GM21367 (cell line): ENCODE measurements around the gene DOC2A.

Experiments
- ATAC-seq: cut with Tn5 transposase; IDR thresholded peaks from one replicate; pipeline ENCODE4 v1.9.1; 2021; ENCODE audit not compliant: unreplicated experiment

The DOC2A gene

GRCh38 chr16:29990034-29990433 lies 20.8 kb downstream of the DOC2A start:
- no peak for ATAC-seq

GRCh38 chr16:29989111-29989858 lies 21.5 kb downstream of the DOC2A start:
- no peak for ATAC-seq

GRCh38 chr16:29988346-29989075 lies 22.3 kb downstream of the DOC2A start:
- no peak for ATAC-seq

GRCh38 chr16:29987371-29988085 lies 23.3 kb downstream of the DOC2A start:
- ATAC-seq: no peak

- ATAC-seq: no peak
These were observed 23.9 kb downstream of the DOC2A start for GRCh38 chr16:29986931-29987330.

GRCh38 chr16:29986231-29986630 lies 24.6 kb downstream of the DOC2A start:
- no peak for ATAC-seq

GRCh38 chr16:29985271-29985811 lies 25.5 kb downstream of the DOC2A start:
- no peak for ATAC-seq

DNA sequence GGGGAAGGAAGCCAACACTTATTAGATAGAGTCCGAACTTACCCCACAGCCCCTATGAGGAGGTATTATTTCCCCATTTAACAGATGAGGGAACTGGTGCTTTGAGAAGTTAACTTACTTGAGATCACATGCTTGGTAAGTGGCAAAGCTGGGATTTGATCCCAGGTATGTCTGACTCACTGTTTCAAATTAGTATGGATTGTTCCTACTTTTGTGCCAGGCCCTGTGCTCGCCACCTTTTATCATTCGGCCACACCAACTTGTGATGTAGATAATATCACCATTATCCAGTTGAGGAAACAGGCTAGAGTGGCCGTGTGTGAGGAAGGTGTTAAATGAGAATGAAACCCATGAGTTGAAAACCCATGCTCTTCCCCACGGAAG lies 26.1 kb downstream of the DOC2A start:
- ATAC-seq: no peak

DNA sequence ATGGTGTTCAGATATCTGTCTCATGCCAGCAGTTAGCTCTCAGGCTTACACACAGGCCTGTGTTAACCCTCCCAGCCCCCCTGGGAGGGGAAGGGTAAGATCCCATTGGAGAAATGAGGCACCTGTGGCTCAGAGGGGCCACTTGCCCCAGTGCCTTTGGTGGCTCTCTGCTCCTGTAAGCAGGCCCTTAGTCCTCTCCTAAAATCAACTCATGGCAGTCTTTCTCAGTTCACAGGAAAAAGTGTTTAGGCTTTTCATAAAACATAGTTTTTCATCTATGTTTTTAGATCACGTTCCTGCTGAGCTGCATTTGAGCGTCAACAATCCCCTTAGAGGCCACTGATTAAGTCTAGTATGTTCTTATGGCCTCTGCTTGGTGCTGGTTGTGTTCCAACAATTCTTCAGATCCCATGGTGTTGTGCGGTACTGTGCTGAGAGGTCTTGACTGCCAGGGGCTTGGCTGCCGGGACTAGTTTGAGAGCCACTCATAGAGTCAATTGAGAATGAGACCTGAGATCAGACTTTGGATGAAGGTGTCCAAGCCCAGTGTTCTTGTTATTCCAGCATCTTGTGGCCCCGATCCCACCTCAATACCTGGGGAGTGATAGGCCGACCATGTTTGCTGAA lies 26.6 kb downstream of the DOC2A start:
- no peak for ATAC-seq

GRCh38 chr16:29983420-29984136 lies 27.2 kb downstream of the DOC2A start:
- no peak for ATAC-seq

DNA sequence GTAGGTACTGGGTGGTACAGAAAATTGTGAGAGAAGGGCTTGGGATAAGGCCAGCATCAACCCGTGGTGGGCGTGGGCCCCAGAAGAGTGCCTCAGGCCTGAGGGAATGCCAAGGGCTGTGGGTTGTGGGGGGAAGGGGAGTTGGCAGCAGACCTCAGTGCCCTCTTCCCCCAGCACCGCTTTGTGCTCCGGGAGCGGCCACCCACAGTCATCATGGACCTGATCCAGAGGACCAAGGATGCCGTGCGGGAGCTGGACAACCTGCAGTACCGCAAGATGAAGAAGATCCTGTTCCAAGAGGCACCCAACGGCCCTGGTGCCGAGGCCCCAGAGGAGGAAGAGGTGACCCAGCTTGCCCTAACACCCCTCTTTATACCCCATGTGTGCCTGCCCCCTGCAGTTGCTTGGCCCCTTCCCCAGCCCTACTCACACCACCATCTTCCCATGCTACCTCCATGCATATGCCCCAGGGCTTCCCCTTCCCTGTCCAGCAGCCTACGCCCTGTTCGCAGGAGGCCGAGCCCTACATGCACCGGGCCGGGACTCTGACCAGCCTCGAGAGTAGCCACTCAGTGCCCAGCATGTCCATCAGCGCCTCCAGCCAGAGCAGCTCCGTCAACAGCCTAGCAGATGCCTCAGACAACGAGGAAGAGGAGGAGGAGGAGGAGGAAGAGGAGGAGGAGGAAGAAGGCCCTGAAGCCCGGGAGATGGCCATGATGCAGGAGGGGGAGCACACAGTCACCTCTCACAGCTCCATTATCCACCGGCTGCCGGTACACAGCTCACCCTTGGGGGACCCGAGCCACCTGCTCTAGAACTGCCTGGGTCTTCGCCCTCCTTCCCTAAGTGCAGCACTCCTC lies 28.0 kb downstream of the DOC2A start:
- no peak for ATAC-seq

DNA sequence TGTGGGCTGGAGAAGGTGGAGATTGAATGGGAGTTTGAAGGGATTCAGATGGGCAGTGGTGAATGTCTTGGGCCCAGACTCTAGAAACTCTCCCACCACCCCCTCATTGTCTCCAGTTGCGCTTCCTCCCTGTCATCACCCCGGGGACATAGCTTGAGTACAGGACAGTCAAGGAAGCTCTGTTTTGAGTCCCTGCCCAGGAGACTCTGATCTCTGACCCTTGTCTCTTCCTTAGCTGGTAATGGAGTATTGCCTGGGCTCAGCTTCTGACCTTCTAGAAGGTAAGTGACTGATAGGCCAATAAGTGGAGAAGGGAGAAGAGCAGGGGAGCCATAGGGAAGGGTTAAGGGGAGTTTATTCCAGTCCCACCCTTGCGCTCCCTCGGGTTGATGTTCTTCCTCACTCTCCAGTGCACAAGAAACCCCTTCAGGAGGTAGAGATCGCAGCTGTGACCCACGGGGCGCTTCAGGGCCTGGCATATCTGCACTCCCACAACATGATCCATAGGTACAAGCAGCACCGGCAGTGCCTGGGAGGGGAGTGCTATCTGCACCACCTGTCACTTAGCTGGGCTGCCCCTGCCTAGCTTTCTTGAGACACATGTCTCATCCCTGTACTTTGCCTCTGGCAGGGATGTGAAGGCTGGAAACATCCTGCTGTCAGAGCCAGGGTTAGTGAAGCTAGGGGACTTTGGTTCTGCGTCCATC lies 32.1 kb downstream of the DOC2A start:
- no peak for ATAC-seq

DNA sequence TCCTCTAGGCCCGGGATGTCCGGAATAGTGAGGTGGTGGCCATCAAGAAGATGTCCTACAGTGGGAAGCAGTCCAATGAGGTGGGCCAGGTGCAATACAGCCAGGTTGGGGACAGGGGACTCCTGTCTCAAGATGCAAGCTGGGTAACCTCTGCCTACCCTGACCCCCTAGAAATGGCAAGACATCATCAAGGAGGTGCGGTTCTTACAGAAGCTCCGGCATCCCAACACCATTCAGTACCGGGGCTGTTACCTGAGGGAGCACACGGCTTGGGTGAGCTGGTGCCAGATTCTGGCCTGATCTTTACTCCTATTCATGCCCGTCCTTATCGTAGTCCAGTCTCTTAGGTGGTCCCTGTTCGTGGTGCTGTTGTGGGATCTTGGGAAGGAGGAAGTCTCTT lies 32.7 kb downstream of the DOC2A start:
- ATAC-seq: no peak

DNA sequence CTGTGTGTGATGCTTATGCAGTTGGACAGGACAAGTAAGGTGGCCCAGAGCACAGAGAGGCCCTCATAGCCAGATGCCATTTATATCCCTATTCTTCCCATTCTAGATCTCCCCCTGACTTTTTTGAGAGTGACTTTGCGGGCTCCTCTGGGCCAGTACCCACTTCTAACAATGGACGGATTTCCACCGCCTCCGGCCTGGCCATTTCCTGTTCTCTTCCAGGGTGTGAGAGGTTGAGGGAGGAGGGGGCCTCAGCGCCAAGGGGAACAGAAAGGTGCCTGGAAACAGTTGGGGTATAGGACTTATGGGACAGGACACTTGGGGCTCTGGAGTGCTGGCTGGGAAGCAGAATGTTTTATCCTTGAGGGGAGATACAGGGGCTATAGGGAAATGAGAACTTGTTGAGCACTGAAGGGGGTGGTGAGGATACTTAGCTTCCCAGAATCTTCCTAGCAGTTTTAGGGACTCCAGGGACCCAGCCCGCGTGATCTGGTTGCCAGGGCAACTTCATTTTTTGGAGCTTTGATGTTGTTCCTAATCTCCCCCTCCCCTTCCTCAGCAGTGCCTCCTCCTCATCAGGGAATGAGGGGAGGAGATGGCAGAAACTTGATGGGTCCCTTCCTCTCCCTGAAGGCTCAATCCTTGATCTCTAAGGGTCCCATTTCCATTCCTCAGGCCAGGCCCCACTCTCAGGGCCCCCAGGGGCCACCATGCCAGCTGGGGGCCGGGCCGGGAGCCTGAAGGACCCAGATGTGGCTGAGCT lies 33.6 kb downstream of the DOC2A start:
- no peak for ATAC-seq

GRCh38 chr16:29975811-29976511 lies 34.9 kb downstream of the DOC2A start:
- no peak for ATAC-seq

DNA sequence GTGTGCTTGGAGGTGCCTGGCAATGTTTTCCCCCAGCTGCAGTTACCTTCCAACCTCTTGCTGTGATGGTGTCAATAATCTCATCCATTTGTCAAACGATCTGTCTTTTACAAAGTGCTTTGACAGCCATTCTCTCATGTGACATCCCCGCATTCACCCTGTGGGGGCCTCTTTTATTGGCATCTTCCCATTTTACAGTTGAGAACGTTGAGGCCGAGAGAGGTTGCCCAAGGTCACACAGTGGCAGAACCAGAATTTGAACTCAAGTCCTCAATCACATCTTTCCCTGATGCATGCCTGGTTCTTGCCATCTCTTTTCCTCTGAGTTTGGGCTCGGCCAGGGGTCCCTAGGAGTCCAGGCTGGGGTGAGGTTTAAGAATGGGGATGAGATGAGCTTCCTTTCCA lies 35.7 kb downstream of the DOC2A start:
- no peak for ATAC-seq

GRCh38 chr16:29974291-29975133 lies 36.3 kb downstream of the DOC2A start:
- no peak for ATAC-seq
